Activated CD8-positive, alpha-beta memory T cell treated with anti-CD3 and anti-CD28 coated beads, Interleukin-2, amount 10 ng/mL, durations not matched to agents 7 days and 5 days (primary cell): ENCODE measurements around the gene ALDH1L1. TPM values are rescaled to one million over a fixed set of nuclear protein-coding genes. Genes with fewer than 3 reads are reported as not detected.
"Not testable (repeated sequence)": the region's sequence is repeated elsewhere in the genome, so short reads cannot be mapped to it uniquely, and the experiment has no call there.

Experiments used
- ATAC-seq: fragments of 150-1000 bp; cut with Tn5 transposase; one replicate; pipeline ENCODE4 v1.10.0; 2021; ENCODE audit warnings: moderate library complexity
- CTCF ChIA-PET: fragments of 350-600 bp; sonication (Branson Sonifier 250); formaldehyde crosslinking; loops from one replicate; lab custom pipeline; 2021; ENCODE audit warnings: antibody characterized with exemption; lab: Charles Lee
- DNase-seq: peaks from one replicate; pipeline ENCODE4 v3.0.0-alpha.2; 2020
- H3K27ac Mint-ChIP-seq: one replicate; pipeline ENCODE4 v1.8.0; 2021; ENCODE audit warnings: mild to moderate bottlenecking, mixed read lengths
- H3K27me3 Mint-ChIP-seq: one replicate; pipeline ENCODE4 v1.8.0; 2021; ENCODE audit warnings: mixed read lengths
- H3K36me3 Mint-ChIP-seq: one replicate; pipeline ENCODE4 v1.8.0; 2021; ENCODE audit warnings: mild to moderate bottlenecking, mixed read lengths
- H3K4me1 Mint-ChIP-seq: one replicate; pipeline ENCODE4 v1.8.0; 2021; ENCODE audit warnings: mixed read lengths
- H3K4me3 Mint-ChIP-seq: one replicate; pipeline ENCODE4 v1.8.0; 2021; ENCODE audit warnings: mild to moderate bottlenecking, moderate library complexity, mixed read lengths
- H3K9me3 Mint-ChIP-seq: one replicate; pipeline ENCODE4 v1.8.0; 2022; ENCODE audit warnings: low read depth, mixed read lengths
- total RNA-seq, 2 experiments: library from RNA; stranded (reverse); gene quantifications; one replicate each; pipeline ENCODE4 v1.2.3, GENCODE V29; 2021

ALDH1L1 gene
- total RNA-seq, 2 experiments from 2014 or later, result not detected

GRCh38 chr3:126076140-126076539 lies 104.2 kb downstream of the ALDH1L1 start:
- Mint-ChIP-seq H3K36me3 (peaks cover 9% of the 10 kb centered on the region), H3K9me3 (peaks cover 3% of the 10 kb centered on the region), H3K4me1 (no peaks in the 10 kb centered on the region), H3K4me3 (no peak overlapping the region), H3K27ac (no peak overlapping the region), H3K27me3 (no peaks in the 10 kb centered on the region)
- CTCF ChIA-PET, result no interaction called here
- ATAC-seq (no peak), DNase-seq (no peak)

GRCh38 chr3:126070146-126070545 lies 110.2 kb downstream of the ALDH1L1 start:
- Mint-ChIP-seq H3K4me3 (no peak overlapping the region), H3K36me3 (peaks cover 6% of the 10 kb centered on the region), H3K9me3 (peaks cover 3% of the 10 kb centered on the region), H3K27me3 (no peaks in the 10 kb centered on the region), H3K27ac (no peak overlapping the region), H3K4me1 (no peaks in the 10 kb centered on the region)
- CTCF ChIA-PET, result no interaction called here
- ATAC-seq (no peak), DNase-seq (peak; percentile 35)

DNA sequence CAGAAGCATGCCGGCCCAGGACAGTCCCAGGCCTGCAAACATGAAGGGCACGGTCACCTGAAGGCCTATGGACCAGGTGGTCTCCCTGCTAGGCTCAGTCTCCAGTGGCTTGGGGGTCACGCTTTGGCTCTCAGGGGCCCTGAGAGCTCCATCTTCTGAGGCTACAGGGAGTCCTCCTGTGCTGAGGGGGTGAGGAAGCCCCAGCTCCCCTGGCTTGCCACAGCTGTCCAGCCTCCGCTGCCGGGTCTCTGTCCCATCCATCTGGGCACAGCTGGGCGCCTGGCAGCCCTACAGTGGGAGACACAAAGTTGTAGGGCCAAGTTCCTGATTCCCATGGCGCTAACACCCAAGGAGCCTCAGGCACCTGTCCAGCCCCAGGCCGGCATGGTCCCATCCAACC lies 112.4 kb downstream of the ALDH1L1 start:
- Mint-ChIP-seq H3K4me1 (peaks cover 8% of the 10 kb centered on the region), H3K27me3 (no peaks in the 10 kb centered on the region), H3K9me3 (no peaks in the 10 kb centered on the region), H3K27ac (no peak overlapping the region), H3K4me3 (no peak overlapping the region), H3K36me3 (peaks cover 5% of the 10 kb centered on the region)
- CTCF ChIA-PET, result no interaction called here
- no peak for ATAC-seq
- no peak for DNase-seq

DNA sequence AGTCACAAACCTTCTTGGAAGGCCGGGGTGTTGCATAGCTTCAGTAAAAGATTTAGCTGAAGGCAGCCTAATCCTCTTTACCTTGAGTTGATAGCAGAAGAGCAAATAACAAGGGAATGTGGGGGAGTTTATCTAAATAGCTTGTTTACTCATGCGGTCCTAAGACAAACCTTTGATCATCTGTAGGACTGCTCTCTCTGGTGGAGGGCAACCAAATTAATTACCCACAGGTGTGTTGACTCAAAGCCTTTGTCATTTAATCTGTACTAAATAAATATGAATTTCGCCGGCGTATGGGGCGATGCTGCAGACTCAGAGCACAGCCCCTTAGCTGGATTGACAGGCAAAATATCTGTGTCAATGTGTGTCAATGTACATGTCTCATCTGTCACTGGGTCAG lies 113.7 kb downstream of the ALDH1L1 start:
- H3K4me3 Mint-ChIP-seq, H3K27ac Mint-ChIP-seq, H3K36me3 Mint-ChIP-seq, DNase-seq, H3K4me1 Mint-ChIP-seq, H3K9me3 Mint-ChIP-seq, H3K27me3 Mint-ChIP-seq, CTCF ChIA-PET, ATAC-seq: not testable (repeated sequence)

GRCh38 chr3:126065876-126066275 lies 114.5 kb downstream of the ALDH1L1 start:
- no peak for DNase-seq
- no peak overlapping the region for H3K4me3 Mint-ChIP-seq
- peaks cover 8% of the 10 kb centered on the region for H3K4me1 Mint-ChIP-seq
- no peaks in the 10 kb centered on the region for H3K36me3 Mint-ChIP-seq
- ATAC-seq, result no peak
- CTCF ChIA-PET, result no interaction called here
- no peaks in the 10 kb centered on the region for H3K27me3 Mint-ChIP-seq
- no peaks in the 10 kb centered on the region for H3K9me3 Mint-ChIP-seq
- H3K27ac Mint-ChIP-seq, result no peak overlapping the region

DNA sequence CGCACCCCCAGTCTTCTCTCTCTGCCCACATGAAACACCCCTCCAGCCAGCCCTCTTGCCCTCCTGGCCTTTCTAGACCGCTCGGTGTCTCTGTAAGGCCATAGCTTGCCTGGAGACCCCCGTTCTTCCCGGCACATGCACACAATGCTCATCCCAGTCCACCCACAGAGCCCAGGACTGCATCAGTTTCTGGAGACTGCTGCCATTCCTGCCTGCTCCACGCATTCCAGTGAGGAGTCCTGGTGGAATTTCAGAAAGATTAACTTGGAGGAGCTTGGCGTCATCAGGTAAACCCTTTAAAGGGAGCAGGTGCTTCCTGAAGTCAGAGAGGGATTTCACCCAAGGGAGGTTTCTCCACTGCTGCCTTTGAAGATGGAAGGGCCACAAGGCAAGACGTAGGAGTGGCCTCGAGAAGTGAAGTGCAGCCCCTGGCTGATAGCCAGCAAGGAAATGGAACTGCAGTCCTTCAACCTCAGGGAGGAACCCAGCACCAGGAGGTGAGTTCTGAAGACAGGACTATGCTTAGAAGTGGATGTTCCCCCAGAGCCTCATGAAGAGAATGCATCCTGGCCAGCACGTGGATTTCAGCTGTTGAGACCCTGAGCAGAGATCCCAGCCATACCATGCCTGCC lies 115.6 kb downstream of the ALDH1L1 start:
- Mint-ChIP-seq H3K27me3 (no peaks in the 10 kb centered on the region), H3K36me3 (no peaks in the 10 kb centered on the region), H3K27ac (no peak overlapping the region), H3K4me1 (peaks cover 8% of the 10 kb centered on the region), H3K4me3 (no peak overlapping the region), H3K9me3 (no peaks in the 10 kb centered on the region)
- CTCF ChIA-PET, result no interaction called here
- ATAC-seq (no peak), DNase-seq (peak; percentile 33)

DNA sequence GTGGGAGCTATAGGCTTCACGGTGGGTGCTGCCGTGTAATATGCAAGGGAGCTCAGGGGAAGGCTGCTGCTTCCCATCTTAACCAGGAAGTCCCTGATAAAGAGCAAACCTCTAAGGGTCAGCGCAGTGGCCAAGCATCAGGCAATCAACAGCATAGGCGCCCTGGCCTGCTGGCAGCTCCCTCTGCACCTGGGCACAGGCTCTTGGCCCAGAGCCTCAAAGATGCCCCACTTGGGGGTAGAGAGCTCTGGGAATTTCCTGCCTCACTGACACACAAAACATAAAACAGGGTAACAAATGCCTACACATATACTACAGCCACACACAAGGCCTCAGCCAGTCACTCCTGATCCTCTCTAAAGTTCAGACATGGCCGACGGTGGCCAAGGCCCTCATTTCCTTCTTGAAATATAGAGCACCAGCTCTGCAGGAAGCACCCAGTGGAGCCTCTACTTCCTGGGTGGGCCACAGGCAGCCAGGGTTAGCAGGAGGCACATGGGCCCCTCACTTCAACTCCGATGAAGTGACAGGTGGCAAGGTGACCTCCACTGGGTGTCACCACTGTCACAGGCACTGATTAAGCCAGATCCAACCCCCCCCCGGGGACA lies 116.9 kb downstream of the ALDH1L1 start:
- peak; percentile 40 for DNase-seq
- Mint-ChIP-seq H3K4me1 (peaks cover 8% of the 10 kb centered on the region), H3K27me3 (no peaks in the 10 kb centered on the region), H3K4me3 (no peak overlapping the region), H3K27ac (no peak overlapping the region), H3K36me3 (no peaks in the 10 kb centered on the region), H3K9me3 (no peaks in the 10 kb centered on the region)
- ATAC-seq, result no peak
- CTCF ChIA-PET, result no interaction called here

GRCh38 chr3:126061301-126062032 lies 118.9 kb downstream of the ALDH1L1 start:
- Mint-ChIP-seq H3K4me3 (no peak overlapping the region), H3K27ac (no peak overlapping the region), H3K4me1 (peaks cover 8% of the 10 kb centered on the region), H3K27me3 (no peaks in the 10 kb centered on the region), H3K9me3 (no peaks in the 10 kb centered on the region), H3K36me3 (no peaks in the 10 kb centered on the region)
- CTCF ChIA-PET, result no interaction called here
- DNase-seq, result no peak
- no peak for ATAC-seq

- no peaks in the 10 kb centered on the region for H3K36me3 Mint-ChIP-seq
- H3K4me3 Mint-ChIP-seq, result no peak overlapping the region
- no peaks in the 10 kb centered on the region for H3K9me3 Mint-ChIP-seq
- ATAC-seq, result no peak
- no peak for DNase-seq
- peaks cover 8% of the 10 kb centered on the region for H3K4me1 Mint-ChIP-seq
- CTCF ChIA-PET, result no interaction called here
- H3K27me3 Mint-ChIP-seq, result no peaks in the 10 kb centered on the region
- H3K27ac Mint-ChIP-seq, result no peak overlapping the region
These were observed 119.7 kb downstream of the ALDH1L1 start for GRCh38 chr3:126060613-126061145.

GRCh38 chr3:126058666-126059065 lies 121.7 kb downstream of the ALDH1L1 start:
- H3K27ac Mint-ChIP-seq, result no peak overlapping the region
- no peaks in the 10 kb centered on the region for H3K27me3 Mint-ChIP-seq
- CTCF ChIA-PET, result no interaction called here
- H3K4me3 Mint-ChIP-seq, result no peak overlapping the region
- peaks cover 5% of the 10 kb centered on the region for H3K4me1 Mint-ChIP-seq
- ATAC-seq, result no peak
- no peak for DNase-seq
- no peaks in the 10 kb centered on the region for H3K9me3 Mint-ChIP-seq
- no peaks in the 10 kb centered on the region for H3K36me3 Mint-ChIP-seq

GRCh38 chr3:126057936-126058335 lies 122.5 kb downstream of the ALDH1L1 start:
- Mint-ChIP-seq H3K4me3 (no peak overlapping the region), H3K36me3 (no peaks in the 10 kb centered on the region), H3K27me3 (no peaks in the 10 kb centered on the region), H3K9me3 (no peaks in the 10 kb centered on the region), H3K27ac (no peak overlapping the region), H3K4me1 (no peaks in the 10 kb centered on the region)
- no peak for ATAC-seq
- CTCF ChIA-PET, result no interaction called here
- no peak for DNase-seq

DNA sequence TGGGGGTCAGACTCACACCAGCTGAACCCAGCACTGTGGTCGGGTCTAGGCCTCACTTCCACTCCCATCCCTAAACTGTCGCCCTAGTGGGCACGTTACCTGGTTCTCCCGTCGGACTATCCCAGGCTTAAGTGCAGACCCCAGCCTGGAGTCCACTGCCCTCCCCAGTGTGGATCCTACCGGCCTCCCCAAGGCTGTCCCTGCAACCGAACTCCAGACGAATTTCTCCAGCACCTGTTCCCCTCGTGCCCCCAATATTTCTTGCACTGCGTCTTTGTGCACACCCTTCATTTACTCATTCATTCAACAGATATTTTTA lies 122.9 kb downstream of the ALDH1L1 start:
- Mint-ChIP-seq H3K27me3 (no peaks in the 10 kb centered on the region), H3K36me3 (no peaks in the 10 kb centered on the region), H3K4me3 (no peak overlapping the region), H3K27ac (no peak overlapping the region), H3K4me1 (peaks cover 5% of the 10 kb centered on the region), H3K9me3 (no peaks in the 10 kb centered on the region)
- no peak for DNase-seq
- CTCF ChIA-PET, result no interaction called here
- ATAC-seq, result no peak

DNA sequence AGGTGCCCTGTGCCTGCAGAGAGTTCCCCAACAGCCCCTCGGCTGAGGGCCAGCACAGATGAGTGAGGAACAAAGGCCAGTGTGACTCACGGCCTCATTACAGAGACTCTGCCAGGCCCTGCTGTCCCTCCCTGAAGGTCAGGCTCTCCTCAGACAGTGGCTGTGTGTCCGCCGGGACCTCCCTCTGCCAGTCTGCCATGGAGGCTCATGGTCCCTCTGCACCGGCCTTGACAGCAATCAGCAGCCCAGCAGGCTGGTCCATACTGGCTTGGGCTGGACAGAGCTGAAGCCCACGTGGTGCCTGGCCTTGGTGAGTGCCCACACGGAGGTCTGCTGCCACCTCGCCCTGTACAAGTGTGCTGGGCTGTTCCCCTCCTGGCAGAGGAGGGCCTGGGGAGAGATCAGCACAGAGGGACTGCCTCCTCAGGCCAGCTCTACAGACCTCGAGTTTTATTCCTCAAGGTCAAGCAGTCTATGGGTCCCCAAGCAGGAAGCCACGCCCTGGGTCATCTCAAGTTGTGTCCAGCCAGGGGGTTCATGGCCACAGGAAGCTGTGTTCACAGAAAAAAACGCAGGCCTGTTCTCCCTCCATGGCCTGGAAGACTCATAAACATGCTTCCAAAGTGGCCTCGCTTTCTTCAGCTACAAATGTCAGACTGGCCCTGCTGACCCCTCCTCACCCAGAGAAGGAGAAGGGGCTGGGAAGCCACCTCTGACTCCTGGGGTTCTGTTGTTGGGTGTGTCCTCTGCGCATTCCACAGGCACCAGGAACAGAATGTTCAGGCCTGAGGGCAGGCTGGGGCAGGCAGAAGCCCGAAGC lies 123.5 kb downstream of the ALDH1L1 start:
- H3K36me3 Mint-ChIP-seq, result no peaks in the 10 kb centered on the region
- CTCF ChIA-PET, result no interaction called here
- ATAC-seq, result no peak

More for the DNA sequence above, 123.5 kb downstream of the ALDH1L1 start:
- no peak for DNase-seq
- H3K4me3 Mint-ChIP-seq, result no peak overlapping the region
- H3K9me3 Mint-ChIP-seq, result no peaks in the 10 kb centered on the region
- H3K27ac Mint-ChIP-seq, result no peak overlapping the region
- no peaks in the 10 kb centered on the region for H3K27me3 Mint-ChIP-seq
- H3K4me1 Mint-ChIP-seq, result peaks cover 8% of the 10 kb centered on the region
